Measurements from ENCODE around the gene TADA2B.

The TADA2B gene

DNA sequence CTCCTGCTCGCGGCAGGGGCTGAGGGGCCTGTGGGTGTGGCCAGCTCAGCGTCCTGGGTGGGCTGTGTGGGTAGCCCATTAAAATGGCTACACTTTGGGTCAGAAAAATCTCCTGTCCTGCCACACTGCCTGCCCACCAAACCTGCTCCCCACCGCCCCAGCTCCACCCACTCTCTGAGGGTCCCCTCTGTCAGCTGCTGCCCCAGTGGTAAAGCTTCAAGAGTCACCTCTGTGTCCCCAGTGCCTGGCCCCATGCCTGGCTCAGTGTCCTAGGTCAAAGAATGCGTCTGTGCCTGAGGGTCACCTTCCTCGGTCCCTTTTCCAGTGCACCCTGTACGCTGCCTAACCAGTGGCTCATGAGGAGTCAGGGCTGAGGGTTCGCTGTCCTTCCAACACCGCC lies 24.9 kb upstream of the TADA2B start:
- no peak for DNase-seq

DNA sequence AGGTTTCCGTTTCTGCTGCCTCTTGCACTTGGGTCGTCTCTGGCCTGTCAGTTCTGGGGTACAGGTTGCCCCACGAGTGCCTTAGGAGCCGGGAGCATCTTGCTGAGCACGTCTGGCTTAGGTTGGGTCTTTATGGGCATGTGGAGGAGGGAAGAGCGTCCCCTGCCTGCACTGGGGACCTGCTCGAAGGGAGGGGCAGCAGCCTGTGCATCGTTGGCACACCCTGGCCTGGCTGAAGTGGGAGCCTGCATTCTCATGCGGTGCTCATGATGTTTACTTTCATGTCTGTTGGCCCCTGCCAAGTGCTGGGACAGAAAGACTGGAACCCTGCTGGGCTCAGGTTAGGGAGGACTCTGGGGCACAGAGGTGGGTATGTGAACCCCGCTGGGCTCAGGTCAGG lies 23.8 kb upstream of the TADA2B start:
- no peak for DNase-seq

DNA sequence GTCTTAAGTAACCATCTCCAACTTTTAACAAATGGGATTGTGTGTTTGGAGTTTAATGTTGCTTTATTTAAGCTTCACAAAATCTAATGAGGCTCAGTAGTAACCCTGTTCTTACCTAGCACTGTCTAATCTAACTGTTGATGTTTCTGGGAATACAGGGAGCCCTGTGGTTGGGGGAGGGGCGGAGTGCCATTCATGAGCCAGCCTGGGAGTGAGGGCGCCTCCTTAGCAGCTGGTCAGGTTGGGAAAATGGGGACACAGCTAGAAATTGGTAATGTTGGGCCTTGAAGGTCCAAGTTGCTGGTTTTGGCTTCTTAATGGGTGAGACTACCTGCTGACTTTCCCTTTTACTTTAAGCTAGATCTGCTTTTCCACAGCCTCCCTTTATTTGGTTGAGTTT lies 22.9 kb upstream of the TADA2B start:
- DNase-seq = no peak

DNA sequence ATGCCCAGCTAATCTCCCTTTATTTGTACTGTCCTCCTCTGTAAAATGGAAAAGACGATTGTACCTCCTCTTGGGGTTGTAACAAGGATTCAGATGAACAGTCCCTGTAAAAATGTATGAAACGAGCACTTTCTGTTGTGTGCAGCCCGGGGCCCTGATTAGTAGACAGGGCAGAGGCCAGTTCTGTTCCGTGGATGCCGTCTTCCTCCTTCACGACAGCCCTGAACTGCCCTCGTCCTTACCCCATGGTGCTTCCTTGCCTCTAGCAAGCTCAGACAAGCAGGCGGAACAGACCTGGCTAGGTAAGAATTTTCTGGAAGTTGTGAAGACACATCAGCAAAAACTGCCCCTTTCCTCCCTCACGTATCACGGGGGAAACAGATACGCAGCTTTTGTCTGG lies 22.3 kb upstream of the TADA2B start:
- no peak for DNase-seq

DNA sequence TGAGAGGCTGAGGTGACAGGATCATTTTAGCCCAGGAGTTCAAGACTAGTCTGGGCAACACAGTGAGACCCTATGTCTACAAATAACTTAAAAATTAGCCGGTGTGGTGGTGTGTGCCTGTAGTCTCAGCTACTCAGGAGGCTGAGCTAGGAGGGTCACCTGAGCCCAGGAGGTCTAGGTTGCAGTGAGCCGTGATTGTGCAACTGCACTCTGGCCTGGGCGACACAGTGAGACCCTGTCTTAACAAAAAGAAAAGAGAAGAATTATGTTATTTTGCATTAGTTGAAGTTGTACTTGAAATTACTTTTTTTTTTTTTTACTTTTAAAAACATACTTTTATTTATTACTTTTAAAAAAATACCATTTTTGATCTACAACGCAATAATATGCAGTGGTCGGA lies 21.8 kb upstream of the TADA2B start:
- DNase-seq = no peak

DNA sequence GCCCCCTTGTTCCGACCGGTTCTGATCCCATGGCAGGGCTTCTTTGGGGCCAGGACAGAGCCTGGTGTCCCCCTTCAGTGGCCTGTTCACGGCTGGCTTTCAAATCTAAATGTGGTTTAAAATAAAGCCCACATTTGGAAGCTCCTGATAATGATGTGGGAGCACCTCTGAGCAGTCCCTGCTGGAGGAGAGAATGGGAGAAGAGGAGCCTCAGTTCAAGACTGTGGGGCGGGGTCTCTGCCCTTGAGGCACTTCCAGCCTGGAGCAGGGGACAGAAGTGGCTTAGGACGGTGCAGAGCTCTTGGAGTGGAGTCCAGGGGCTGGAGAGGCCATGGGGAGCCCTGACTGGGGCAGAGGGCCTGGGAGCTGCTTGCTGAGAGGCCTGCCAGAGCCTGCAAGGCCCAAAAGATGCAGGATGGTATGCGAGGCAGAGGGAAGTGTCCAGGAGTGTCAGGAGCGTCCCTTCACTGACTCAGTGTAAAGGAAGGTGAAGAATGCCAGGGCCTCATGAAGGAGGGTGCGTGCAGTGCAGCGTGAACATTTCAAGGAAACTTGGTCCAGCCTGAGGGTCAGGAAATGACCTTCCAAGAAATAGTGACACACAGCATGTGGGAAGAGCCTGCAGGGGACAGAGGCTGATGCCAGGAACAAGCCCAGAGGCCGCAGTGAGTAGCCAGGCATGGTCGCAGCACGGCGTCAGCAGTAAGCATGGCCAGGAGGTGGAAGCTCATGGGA lies 21.1 kb upstream of the TADA2B start:
- no peak for DNase-seq

DNA sequence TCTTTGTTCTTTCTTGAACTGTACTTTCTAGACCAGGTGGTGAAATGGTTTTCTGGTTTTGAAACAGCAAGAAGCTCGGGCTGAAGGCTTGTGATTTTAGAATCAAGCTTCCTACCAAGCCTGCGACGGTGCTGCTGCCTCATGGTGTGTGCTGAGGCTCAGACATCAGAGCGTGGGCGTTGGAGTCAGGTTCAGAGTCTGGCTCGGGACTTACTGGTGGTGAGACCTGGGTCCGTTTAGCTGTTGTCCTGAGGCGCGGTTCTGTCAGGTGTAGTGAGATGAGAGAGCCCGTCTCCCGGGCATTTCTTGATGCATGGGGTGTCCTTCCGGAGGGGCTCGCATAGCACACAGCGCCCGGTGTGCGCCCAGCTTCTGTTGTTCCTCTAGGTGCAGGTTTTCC lies 19.7 kb upstream of the TADA2B start:
- no peak for DNase-seq

DNA sequence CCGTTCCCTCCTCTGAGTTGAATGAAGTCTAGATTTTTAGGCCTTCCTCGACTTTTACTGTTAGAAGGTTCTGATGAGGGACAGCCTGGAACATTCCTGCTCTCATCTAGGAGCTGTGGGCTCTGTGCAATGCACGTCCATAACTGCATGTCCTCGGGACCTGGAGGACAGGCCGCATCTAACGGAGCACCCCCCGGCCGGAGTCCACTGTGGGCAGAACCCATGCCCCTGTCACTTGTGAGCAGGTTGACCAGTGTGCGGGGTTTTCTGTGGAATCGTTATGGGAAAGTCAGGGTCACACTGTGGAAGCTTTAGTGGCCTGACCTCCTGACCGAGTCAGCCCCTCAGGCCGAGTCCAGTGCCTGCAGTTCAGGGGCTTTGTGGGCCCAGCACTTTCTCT lies 19.3 kb upstream of the TADA2B start:
- DNase-seq = no peak

DNA sequence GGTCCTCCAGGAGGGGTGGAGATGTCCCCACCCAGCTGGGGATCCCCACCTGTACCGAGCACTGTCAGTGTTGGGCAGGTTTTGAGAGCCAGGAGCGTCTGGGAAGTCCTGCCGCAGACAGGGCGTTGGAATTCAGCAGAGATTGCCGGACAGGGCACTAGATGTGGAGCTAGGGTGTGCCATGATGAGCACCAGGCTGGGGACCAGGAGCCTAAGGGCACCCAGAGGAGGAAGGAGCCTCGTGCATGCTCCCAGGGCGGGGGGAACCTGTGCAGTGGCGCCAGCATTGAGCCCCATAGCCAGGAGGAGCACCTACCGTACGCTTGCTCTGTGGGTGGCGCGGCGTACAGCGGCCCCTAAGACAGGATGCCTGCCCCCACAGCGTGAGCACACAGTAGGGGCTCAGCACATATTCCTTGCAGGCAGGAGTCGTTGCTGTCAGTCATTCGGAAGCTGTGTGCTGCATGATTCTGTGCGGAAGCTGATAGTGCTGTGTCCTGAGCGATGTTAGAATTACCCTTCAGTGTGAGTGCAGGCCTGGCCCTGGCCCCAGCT lies 18.8 kb upstream of the TADA2B start:
- DNase-seq = no peak

DNA sequence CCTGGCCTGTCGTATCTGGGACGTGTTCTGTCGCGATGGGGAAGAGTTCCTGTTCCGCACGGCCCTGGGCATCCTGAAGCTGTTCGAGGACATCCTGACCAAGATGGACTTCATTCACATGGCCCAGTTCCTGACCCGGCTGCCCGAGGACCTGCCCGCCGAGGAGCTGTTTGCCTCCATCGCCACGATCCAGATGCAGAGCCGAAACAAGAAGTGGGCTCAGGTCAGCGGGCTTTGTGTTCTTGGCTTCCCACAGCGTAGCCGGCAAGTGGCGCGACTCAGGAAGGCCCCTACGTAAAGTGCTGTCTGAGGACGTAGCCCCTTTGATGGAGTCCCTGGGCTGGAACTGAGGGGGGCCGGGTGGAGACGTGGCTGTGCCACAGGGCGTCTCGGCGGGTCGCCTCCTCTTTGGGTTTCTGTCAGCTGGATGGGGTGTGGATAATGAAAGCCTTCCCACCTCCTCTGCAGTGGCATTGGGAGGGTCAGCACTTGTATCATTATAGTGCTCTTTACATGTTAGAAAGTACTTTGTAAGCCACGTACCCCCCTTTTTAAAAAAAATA lies 18.1 kb upstream of the TADA2B start:
- DNase-seq = no peak

DNA sequence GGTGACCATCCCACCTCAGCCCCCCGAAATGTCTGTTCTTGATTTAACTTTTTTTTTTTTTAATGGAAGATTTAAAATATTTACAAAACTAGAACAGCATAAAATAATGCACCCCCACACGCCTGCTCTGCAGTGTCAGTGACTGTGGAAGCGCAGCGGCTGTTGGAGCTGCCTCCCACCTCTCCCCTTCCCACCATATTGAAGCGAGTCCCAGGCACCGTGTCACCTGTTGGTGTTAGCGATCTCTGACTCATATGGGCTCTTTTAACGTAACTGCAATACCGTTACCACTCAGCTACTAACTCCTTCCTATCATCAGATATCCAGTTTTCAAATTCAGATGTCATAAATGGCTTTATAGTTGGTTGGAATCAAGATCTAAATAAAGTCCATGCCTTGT lies 17.1 kb upstream of the TADA2B start:
- no peak for DNase-seq

DNA sequence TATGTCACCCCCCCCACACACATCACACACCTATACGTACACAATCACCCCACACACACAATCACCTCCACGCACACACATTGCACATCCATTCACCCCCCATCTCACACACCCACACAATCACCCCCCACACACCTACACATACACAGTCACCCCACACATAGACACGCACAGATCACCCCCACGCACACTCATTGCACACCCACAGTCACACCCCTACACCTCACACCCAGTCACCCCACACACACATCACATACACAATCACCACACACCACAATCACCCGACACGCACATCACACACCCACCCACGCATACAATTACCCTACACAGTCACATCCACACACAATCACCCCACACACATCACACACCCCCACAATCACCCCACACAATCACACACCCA lies 15.9 kb upstream of the TADA2B start:
- no peak for DNase-seq

DNA sequence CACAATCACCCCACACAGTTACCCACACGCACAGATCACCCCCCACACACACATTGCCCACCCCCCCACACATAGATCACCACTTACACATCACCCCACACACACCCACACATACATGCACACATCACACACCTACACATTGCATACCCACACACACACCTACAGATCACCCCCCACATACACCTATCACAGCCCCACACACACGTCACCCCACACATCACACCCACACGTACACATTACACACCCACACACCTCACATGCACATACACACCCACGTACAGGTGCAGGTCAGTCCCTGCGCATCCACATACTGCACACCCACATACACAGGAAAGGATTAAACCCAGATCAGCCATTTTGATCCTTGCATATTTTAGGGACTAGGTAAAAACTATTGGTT lies 15.3 kb upstream of the TADA2B start:
- DNase-seq = no peak

DNA sequence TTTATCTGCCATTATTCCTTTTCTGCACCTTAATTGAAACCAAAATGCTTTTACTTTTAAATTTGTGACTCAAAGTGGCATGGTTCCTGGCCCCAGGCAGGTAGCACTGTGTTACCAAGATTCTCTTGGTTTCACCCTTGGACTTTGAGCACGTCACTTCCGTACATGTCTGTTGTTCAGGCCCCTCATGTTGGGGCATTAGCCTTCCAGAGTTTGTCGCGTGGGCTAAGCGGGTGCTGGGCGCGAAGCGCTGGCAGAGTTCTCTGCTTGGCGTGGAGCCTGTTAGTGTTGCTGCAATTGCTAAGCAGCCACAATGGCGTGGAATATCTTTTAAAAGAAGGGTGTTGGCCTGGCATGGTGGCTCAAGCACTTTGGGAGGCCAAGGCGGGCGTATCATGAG lies 14.0 kb upstream of the TADA2B start:
- no peak for DNase-seq

DNA sequence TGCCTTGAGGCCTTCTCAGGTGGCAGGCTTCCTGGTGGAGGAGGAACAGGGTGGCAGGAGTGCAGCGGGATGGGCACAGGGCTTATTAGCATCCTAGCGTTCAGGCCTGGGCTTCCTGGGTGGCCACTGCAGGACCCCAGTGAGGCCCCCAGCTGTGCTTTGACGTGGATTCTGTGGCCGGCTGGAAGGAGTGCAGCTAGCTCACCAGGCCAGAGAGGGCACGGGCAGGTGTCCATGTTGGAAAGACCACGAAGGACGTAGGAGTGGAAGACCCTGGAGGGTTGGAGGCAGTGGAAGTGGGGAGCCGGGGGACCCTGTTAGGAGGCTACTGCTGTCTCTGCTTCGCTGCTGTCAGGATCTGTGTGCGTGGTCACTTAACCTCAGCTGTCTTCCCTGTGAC lies 13.3 kb upstream of the TADA2B start:
- DNase-seq = no peak

DNA sequence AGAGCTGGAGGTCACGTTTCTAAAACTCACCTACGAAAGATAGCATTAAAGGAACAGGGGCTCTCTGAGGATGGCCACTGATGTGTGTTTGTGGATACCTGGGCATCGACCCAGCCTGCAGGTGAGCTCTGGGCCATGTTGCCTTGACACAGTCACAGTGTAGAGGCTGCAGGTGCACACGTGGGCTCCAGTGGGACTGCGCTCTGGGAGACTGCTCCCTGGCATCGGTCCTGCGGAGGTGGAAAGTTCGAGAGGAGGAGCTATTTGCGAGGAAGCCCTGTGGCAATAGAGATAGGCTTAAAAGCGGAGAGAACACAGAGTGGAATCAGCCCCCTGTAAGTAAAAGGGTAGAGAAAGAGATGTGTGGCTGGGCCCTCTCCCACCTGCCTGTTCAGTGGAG lies 12.3 kb upstream of the TADA2B start:
- DNase-seq = no peak

DNA sequence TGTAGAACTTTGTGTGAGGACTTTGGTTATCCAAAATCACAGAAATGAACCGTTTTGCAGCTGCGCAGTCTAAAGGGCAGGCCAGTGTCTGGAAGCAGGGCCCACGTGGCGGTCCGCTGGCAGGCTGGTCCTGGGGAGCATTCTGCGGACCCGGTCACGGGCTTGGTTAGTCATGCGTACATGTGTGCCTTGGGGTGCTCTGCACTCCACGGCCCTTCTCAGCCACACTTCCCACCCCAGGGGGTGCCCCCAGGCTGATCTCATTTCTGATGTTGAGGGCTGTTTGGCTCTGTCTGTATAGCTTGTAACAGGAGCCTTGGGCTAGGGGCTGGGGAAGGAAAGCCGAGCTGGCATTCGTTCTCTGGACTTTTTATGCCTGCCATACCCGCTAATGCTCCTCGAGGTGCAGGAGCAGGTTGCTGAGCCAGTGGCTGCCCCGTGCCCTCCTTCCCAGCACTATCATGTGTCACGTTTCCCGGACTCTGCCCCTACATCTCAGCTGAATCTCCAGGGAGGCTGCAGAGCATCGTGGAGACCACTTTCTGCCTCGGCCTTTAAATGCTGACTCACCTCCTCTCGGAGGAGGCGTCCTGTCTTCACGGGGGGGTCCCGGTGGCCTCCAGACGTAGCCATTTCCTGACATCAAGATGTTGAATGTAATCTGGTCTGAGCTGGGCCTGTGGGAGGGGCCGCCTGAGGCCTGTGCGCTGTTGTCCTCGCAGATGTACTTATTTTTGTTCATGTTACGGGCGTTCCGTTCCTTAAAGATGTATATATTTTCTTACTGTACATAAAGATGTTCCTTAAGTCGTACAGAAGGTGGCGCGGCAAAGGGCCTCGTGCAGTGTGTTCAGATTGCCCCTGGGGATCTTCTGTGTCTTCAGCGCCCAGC lies 11.4 kb upstream of the TADA2B start:
- DNase-seq = no peak

DNA sequence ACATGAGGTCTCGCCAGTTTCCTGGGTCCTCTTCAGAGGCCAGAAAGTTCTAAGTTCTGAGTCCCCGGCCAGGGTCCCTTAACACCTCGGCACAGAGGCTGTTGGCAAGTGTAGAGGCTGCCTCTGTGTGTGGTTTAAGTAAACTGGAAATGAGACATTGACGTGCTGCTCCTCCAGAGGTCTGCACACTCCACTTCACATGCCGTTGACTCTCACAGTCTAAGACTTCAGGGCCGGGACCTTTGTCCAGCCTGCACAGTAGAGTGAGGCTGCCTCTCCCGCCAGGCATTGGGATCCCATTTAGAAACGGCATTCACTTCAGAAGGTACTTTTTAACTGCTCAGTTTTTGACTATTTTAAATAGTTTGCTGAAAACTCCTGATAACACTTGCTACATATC lies 10.6 kb upstream of the TADA2B start:
- DNase-seq = no peak

DNA sequence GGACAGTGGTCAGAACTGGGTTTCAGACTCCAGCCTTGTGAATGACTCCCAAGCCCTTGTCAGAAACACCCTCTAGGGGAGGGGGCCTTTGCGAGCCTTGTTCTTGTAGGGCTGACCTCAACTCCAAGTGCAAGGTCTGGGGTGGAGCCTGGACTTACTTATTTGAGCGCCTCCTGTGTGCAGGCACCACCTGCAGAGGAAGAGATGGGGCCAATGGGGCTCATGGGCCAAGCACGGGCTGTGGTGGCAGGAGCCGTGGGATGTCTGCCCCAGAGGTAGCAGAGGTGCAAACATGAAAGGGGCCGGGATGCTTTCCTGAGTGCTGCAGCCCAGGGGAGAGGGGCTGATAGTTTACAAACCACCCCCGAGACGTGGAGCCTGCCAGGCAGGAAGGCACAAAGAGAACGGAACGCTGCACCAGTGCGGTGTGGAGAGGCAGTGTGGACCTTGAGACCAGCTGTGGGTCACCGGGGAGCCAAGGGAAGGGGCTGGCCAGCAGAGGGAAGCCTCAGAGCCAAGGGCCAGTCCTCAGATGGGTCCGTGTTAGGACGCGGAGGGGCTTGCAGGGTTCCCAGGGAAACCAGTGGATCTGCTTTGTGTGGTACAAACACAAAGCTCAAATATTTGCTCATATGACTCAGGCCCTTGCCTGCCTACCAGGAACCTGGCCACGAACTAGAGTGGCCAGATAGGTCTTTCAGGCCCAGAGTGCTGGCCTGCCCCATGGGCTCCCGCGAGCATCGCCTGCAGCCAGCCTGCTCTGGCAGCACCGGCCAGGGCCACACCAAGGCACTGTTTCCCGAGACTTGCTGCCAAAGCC lies 8.7 kb upstream of the TADA2B start:
- no peak for DNase-seq

DNA sequence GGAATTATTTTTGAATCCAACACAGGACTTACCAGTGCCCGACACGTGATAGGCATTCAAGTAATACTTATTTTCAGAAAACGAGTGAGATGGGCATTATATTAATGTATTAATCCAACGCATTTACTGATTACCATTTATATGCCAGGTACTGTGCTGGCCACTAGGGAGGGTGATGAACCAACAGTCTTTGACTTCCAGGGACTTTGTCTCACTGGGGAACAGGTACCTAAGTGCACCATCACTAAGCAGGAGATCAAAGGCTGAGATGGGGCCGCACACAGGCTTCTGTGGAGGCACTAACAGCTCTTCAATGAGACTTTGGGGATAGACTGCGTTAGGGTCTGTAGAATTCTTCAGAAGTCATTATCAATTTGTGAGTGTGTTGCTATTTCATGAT lies 5.7 kb upstream of the TADA2B start:
- no peak for DNase-seq

DNA sequence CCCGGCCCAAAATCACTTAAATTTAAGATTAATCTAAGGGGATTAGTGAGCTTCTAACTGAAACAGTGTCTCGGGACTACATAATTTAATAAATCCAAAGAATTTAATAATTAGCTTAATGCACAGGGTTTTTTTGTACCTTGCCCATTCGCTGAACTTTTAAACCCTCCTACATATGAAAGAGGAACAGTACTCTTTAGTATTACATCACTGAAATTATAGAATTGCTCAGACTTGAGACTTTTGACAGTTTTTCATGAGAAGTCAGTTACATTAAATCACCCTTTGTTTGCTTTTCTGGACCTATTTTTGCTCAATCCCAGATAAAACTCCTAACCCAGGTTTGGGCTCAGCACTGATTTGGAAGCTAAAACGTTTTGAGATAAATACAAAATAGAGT lies 2.4 kb upstream of the TADA2B start:
- no peak for DNase-seq

DNA sequence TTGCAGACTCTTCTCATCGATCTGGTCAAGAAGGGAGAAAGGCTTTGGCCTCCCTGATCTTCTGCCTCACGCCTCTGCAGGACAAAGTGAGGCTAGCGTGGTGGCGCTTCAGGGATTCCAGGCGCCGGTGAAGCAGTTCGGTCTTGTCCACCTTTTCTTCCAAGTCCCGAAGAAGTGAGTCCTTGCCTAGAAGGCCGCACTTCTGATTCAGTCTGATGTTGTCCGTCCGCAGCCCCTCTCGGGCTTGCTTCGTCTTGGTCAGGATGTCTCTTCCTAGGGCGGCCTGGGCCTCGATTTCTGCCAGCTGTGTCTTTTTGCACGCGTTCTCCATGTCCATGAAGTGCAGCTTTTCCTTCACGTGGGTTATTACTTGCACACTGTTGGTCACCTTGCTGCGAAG lies 1.9 kb upstream of the TADA2B start:
- no peak for DNase-seq

Data from NCI-H446 treated with DMSO at 0.1 percent for 48 hours (cell line).